GM10248 (cell line): ENCODE results near the gene TMBIM6.
"Not testable (repeated sequence)": the region's sequence is repeated elsewhere in the genome, so short reads cannot be mapped to it uniquely, and the experiment has no call there.

Experiments
- CTCF ChIA-PET: fragments of 300-600 bp; sonication (Branson Sonifier 250); formaldehyde crosslinking; extraction: SDS; loops from one replicate; lab custom pipeline; 2021; ENCODE audit warnings: antibody characterized with exemption; lab: Yijun Ruan, JAX
- POLR2A ChIA-PET: fragments of 350-650 bp; sonication (Branson Sonifier 250); formaldehyde crosslinking; extraction: SDS; loops from one replicate; lab custom pipeline; 2020; ENCODE audit warnings: antibody characterized with exemption; lab: Yijun Ruan, JAX
- DNase-seq: peaks from one replicate; pipeline ENCODE4 v3.0.0; 2012; ENCODE audit errors: extremely low spot score
- TF ChIP-seq, protein P1 (sequence below): IDR thresholded peaks from 2 replicates; pipeline ENCODE4 v1.5.1; 2012; ENCODE audit warnings: mild to moderate bottlenecking, low read depth; ENCODE audit errors: extremely low read depth, missing control alignments, control extremely low read depth

TMBIM6 gene

DNA sequence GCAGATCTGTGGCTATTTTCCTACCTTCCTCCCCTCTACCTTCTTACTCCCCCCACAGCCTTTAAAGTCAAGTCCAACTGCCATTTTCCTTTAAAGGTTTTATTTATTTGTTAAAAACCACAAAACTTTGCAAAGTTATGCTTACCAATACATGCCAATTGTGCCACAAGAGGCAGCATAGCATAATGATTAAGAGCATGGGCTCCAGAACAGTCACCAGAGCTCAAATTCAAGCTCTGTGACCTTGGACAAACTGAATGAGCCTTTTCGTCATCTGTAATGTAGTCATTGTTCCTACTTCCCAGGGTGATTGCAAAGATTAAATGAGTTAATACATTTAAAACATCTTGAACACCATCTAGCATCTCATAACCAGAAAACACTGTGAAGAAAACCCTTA, 21.1 kb upstream of the TMBIM6 start:
- DNase-seq = no peak
- TF ChIP-seq, protein P1, sequence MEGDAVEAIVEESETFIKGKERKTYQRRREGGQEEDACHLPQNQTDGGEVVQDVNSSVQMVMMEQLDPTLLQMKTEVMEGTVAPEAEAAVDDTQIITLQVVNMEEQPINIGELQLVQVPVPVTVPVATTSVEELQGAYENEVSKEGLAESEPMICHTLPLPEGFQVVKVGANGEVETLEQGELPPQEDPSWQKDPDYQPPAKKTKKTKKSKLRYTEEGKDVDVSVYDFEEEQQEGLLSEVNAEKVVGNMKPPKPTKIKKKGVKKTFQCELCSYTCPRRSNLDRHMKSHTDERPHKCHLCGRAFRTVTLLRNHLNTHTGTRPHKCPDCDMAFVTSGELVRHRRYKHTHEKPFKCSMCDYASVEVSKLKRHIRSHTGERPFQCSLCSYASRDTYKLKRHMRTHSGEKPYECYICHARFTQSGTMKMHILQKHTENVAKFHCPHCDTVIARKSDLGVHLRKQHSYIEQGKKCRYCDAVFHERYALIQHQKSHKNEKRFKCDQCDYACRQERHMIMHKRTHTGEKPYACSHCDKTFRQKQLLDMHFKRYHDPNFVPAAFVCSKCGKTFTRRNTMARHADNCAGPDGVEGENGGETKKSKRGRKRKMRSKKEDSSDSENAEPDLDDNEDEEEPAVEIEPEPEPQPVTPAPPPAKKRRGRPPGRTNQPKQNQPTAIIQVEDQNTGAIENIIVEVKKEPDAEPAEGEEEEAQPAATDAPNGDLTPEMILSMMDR = no peak
- POLR2A ChIA-PET = no interaction called here
- CTCF ChIA-PET = interaction anchor here (0.8 to 1.4 kb wide), 2 partner anchors 13 to 119 kb away, joined by 3 read pairs; no protein-coding TSS in a partner anchor

DNA sequence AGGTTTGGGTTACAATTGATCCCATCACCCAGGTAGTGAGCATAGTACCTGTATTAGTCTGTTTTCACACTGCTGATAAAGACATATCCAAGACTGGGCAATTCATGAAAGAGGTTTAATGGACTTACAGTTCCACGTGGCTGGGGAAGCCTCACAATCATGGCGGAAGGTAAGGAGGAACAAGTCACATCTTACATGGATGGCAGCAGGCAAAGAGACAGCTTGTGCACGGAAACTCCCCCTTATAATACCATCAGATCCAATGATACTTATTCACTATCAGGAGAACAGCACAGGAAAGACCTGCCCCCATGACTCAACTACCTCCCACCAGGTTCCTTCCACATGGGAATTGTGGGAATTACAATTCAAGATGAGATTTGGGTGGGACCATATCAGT, 20.0 kb upstream of the TMBIM6 start:
- DNase-seq, POLR2A ChIA-PET: not testable (repeated sequence)
- CTCF ChIA-PET = interaction anchor here (1.4 kb wide), 1 partner anchor 118 kb away, joined by 3 read pairs; no protein-coding TSS in a partner anchor

DNA sequence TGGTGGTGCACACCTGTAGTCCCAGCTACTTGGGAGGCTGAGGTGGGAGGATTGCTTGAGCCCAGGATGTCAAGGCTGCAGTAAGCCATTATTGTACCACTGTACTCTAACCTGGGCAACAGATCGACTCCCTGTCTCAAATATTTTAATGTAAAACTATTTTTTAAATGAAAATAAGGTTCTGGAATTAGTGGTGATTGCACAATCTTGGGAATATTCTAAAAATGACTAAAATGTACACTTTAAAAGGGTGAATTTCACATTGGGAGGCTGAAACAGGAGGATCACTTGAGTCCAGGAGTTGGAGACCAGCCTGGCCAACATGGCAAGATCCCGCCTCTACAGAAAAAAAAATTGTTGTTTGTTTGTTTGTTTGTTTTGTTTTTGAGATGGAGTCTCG, 12.9 kb upstream of the TMBIM6 start:
- TF ChIP-seq, protein P1 = no peak
- POLR2A ChIA-PET = no interaction called here
- CTCF ChIA-PET = interaction anchor here (1.3 kb wide), 1 partner anchor 13 kb away, joined by 3 read pairs; the partner anchor contains the start of gene TMBIM6

DNA sequence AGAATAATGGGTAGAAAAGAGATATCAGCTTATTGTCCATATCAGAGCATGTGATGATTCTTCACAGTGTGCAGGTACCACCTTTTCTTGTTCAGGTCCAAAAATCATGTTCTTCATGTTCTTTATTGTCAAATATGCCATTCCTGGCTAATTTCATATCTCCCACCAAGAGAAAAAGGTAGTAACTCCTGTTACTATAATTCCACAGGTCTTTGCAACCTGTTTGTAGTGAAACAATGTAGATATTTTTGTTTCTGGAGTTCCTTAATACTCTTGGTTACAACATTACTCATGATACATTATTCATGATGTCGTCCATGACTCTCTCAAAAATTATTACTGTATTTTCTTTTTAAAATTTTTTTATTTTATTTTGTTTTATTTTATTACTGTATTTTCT, 11.3 kb upstream of the TMBIM6 start:
- no peak for DNase-seq
- TF ChIP-seq, protein P1 = no peak
- CTCF ChIA-PET = no interaction called here
- POLR2A ChIA-PET = no interaction called here

More for the DNA sequence above, 12.9 kb upstream of the TMBIM6 start:
- no peak for DNase-seq

DNA sequence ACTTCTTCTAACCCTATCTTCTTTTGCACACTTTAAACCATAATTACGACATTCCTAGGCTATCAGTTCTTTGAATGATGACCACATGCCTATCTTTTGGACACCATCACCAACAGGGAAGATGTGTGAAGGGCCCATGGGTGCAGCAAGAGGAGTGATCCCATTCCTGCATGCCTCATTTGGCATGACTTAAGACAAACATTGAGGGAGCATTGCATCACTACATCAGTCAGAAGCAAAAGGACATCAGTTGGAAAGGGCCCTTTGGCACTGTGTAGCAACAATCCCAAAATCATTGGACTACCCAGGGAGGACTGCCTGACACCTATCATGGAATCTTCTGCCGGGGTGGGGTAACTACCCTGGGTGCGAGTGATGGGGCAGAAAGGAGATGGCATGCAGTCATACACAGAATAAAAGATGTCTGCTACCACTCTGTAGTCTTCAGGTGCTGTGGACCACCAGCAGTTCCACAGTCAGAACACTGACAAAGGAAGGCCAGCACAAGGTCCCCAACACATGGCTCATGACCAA, 10.7 kb upstream of the TMBIM6 start:
- TF ChIP-seq, protein P1 = no peak
- ChIA-PET CTCF (no interaction called here), POLR2A (no interaction called here)
- no peak for DNase-seq

DNA sequence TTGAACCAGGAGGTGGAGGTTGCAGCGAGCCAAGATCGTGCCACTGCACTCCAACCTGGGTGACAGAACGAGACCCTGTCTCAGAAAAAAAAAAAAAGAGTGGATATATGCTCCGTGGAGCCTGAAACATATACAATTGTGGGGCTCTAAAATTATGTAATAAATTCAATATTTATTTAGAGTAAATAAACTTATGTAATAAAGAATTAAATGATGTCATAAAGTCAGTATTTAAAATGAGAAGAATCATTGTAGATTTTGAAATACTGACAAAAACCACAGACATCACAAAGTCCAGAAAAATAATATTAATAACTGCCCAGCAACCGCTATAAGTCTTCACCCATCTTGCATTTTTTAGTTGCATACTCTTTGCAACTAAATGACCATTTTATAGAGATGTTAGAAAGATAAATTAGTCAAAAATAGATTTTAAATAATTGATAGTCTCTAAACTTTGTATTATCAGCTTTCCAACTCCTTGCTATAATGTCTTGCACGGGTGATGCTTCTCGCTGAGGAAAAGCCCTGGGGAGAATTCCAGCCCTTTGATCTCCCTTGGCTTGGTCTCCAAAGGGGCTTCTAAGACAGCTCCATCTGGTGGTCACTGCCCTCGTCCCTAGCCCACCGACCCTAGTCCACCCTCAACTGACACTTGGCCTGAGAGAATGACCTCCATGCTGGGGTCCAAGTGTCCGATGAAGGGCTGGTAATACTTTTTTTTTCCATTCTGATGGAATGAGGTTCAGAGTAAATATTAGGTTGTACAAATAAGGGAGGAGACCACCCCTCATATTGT, 7.9 kb upstream of the TMBIM6 start:
- ChIA-PET CTCF (interaction anchor here (1.5 to 2.0 kb wide), 2 partner anchors 7 to 10 kb away, joined by 3 to 6 read pairs; partner anchors contain the start of gene TMBIM6), POLR2A (interaction anchor here (0.6 kb wide), 1 partner anchor 20 kb away, joined by 6 read pairs; no protein-coding TSS in a partner anchor)
- TF ChIP-seq, protein P1 = no peak
- DNase-seq = no peak

DNA sequence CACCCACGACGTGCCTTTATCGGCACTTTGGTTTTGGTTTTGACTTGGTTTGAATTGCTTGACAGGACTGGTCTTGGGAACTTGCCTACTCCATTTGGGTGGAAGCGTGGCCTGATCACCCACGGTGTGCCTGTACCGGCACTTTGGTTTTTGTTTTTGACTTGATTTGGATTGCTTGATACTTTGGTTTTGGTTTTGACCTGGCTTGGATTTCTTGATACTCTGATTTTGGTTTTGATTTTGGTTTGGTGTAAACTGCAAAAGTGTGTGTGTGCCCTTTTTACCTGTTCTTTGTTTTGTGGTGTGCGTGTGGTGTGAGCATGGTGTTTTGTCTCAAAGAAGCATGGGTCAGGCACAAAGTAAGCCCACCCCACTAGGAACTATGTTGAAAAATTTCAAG, 6.5 kb upstream of the TMBIM6 start:
- DNase-seq, POLR2A ChIA-PET: not testable (repeated sequence)

DNA sequence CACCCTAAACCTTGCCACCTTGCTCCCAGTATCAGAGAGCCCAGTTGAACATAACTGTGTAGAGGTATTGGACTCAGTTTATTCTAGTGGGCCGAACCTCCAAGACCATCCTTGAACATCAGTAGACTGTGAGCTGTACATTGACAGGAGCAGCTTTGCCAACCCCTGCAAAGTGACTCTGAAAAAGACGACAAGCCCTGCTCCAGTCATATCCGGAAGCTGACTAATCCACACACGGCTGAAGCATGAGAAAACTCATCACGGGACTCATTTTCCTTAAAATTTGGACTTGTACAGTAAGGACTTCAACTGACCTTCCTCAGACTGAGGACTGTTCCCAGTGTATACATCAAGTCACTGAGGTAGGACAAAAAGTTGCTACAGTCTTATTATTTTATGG, 2.6 kb upstream of the TMBIM6 start:
- CTCF ChIA-PET = interaction anchor here (1.0 to 2.5 kb wide), 6 partner anchors 10 to 90 kb away, joined by 3 to 7 read pairs (median 4); no protein-coding TSS in a partner anchor
- POLR2A ChIA-PET, DNase-seq: not testable (repeated sequence)

More for the DNA sequence above, 6.5 kb upstream of the TMBIM6 start:
- CTCF ChIA-PET = not testable (repeated sequence)

DNA sequence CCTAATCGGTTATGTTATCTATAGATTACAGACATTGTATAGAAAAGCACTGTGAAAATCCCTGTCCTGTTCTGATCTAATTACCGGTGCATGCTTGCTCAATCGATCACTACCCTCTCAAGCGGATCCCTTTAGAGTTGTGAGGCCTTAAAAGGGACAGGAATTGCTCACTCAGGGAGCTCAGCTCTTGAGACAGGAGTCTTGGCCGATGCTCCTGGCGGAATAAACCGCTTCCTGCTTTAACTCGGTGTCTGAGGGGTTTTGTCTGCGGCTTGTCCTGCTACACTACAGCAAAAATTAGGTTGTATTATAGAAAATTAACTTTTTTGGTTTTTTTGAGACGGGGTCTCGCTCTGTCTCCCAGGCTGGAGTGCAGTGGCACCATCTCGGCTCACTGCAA, 1.1 kb upstream of the TMBIM6 start:
- POLR2A ChIA-PET = interaction anchor here (0.6 to 1.8 kb wide), 3 partner anchors 14 to 112 kb away, joined by 4 to 11 read pairs (median 7); no protein-coding TSS in a partner anchor

More for the DNA sequence above, 1.1 kb upstream of the TMBIM6 start:
- DNase-seq = not testable (repeated sequence)
- CTCF ChIA-PET = interaction anchor here (1.2 to 3.3 kb wide), 26 partner anchors 8 to 382 kb away, joined by 3 to 48 read pairs (median 8); partner anchors contain the start of genes BCDIN3D, FMNL3 and PRPF40B
